Measurements from ENCODE around the gene ILK. TPM values are rescaled to one million over a fixed set of nuclear protein-coding genes. Genes with fewer than 3 reads are reported as not detected.

Gene ILK
- total RNA-seq, 2 experiments from 2014 or later = 64.8 to 80.3 TPM

DNA sequence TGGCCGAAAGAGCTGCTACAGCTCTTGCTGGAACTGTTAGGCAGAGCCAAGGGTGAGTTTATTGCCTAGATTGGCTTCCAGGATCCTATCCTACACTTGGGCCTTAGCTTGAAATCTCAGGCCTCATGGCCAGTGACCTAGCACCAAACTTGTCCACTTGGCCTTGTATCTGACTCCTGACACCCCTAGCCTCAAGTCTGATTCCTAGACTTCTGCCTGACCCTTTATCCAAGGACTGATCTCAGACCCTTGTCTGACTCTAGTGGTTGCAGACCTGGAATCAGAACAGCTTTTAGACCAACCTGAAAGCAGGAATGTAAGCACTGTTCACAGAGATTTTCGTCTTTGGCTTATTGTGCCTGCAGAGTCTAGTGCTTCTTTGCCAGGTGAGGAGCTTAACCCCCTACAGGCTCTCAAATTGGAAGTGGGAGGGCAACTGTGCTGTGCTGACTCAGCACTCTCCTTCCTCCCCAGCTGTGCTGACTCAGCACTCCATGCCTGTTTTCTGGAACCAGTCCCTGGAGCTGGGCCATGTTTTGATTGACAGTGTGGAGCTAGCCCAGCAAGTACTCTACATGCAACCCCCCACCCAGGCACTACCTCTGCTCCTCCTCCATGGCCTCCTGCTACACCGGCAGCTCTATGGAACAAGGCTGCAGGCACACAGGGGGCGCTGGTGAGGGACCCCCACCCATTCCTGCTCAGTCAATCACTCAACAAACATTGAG lies 35.2 kb upstream of the ILK start:
- no peak for DNase-seq (ENCODE audit: low spot score)
- no peak for TF ChIP-seq EZH2phosphoT487 (IDR thresholded peaks at IDR 0.05; ENCODE audit: borderline replicate concordance, low read depth, low read length)
- TF ChIP-seq, protein P1, sequence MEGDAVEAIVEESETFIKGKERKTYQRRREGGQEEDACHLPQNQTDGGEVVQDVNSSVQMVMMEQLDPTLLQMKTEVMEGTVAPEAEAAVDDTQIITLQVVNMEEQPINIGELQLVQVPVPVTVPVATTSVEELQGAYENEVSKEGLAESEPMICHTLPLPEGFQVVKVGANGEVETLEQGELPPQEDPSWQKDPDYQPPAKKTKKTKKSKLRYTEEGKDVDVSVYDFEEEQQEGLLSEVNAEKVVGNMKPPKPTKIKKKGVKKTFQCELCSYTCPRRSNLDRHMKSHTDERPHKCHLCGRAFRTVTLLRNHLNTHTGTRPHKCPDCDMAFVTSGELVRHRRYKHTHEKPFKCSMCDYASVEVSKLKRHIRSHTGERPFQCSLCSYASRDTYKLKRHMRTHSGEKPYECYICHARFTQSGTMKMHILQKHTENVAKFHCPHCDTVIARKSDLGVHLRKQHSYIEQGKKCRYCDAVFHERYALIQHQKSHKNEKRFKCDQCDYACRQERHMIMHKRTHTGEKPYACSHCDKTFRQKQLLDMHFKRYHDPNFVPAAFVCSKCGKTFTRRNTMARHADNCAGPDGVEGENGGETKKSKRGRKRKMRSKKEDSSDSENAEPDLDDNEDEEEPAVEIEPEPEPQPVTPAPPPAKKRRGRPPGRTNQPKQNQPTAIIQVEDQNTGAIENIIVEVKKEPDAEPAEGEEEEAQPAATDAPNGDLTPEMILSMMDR (conservative IDR thresholded peaks at IDR 0.05; ENCODE audit: low read length) = peak; percentile 43; the same call in 1 of the 2 replicates

DNA sequence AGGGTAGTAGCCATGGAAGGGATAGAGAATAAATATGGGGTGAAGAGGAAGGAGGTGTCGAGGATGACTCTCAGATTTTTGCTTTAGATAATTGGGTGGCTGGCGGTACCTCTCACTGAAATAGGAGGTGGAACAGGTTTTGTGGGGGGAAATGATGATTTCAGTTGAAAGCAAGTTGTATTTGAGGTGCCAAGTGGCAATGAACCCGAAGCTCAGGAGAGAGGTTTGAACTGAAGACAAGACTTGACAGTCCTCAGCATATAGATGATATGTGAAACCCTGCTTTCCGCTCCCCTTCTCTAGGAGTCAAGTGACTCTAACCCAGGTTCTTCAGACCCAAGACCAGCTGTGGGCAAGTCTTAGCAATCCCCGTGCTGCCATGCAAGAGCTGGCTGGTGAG lies 33.9 kb upstream of the ILK start:
- no peaks in the 10 kb centered on the region for H3K36me3 ChIP-seq (ENCODE audit: insufficient read depth, low read length)
- H3K4me3 ChIP-seq (ENCODE audit: low read depth, low read length, poor library complexity, severe bottlenecking) = no peak overlapping the region
- H3K4me1 ChIP-seq (ENCODE audit: insufficient read depth, low read length, poor library complexity, severe bottlenecking) = no peaks in the 10 kb centered on the region
- TF ChIP-seq EZH2phosphoT487 (IDR thresholded peaks at IDR 0.05; ENCODE audit: borderline replicate concordance, low read depth, low read length) = no peak
- TF ChIP-seq, protein P1 (conservative IDR thresholded peaks at IDR 0.05; ENCODE audit: low read length) = no peak
- no peaks in the 10 kb centered on the region for H4K20me1 ChIP-seq (ENCODE audit: insufficient read depth, low read length)
- no peaks in the 10 kb centered on the region for H3K9me3 ChIP-seq (ENCODE audit: low read length)
- H2AFZ ChIP-seq (ENCODE audit: low read length) = no peak overlapping the region
- CTCF ChIA-PET (ENCODE audit: unreplicated experiment) = no interaction called here
- no peak overlapping the region for H3K4me2 ChIP-seq (ENCODE audit: low read length)
- intact Hi-C loops (cut with micrococcal nuclease; ENCODE audit: unreplicated experiment) = no loop called here
- no peak for DNase-seq (ENCODE audit: low spot score)
- no TSS peak for BruUV-seq (replicated peaks)
- H3K27ac ChIP-seq (ENCODE audit: low read depth, low read length, poor library complexity, severe bottlenecking) = no peak overlapping the region
- H3K9me2 ChIP-seq (ENCODE audit: insufficient read depth, low read length) = no peaks in the 10 kb centered on the region
- POLR2A ChIA-PET = interaction anchor here (0.7 to 0.8 kb wide), 2 partner anchors 9 to 102 kb away, joined by 3 to 9 read pairs; no protein-coding TSS in a partner anchor
- no peaks in the 10 kb centered on the region for H3K79me2 ChIP-seq (ENCODE audit: insufficient read depth, low read depth, low read length)

More for the DNA sequence above, 35.2 kb upstream of the ILK start:
- Histone ChIP-seq H3K27ac (ENCODE audit: low read depth, low read length, poor library complexity, severe bottlenecking) (no peak overlapping the region), H4K20me1 (ENCODE audit: insufficient read depth, low read length) (no peaks in the 10 kb centered on the region), H3K79me2 (ENCODE audit: insufficient read depth, low read depth, low read length) (no peaks in the 10 kb centered on the region), H3K4me1 (ENCODE audit: insufficient read depth, low read length, poor library complexity, severe bottlenecking) (no peaks in the 10 kb centered on the region), H2AFZ (ENCODE audit: low read length) (no peak overlapping the region), H3K9me2 (ENCODE audit: insufficient read depth, low read length) (no peaks in the 10 kb centered on the region), H3K4me3 (ENCODE audit: low read depth, low read length, poor library complexity, severe bottlenecking) (no peak overlapping the region), H3K4me2 (ENCODE audit: low read length) (no peak overlapping the region), H3K9me3 (ENCODE audit: low read length) (no peaks in the 10 kb centered on the region), H3K36me3 (ENCODE audit: insufficient read depth, low read length) (no peaks in the 10 kb centered on the region)
- no TSS peak for BruUV-seq (replicated peaks)
- CTCF ChIA-PET (ENCODE audit: unreplicated experiment) = no interaction called here
- intact Hi-C loops (cut with micrococcal nuclease; ENCODE audit: unreplicated experiment) = no loop called here
- POLR2A ChIA-PET = interaction anchor here (0.9 to 1.2 kb wide), 3 partner anchors 10 to 265 kb away, joined by 3 to 4 read pairs (median 3); no protein-coding TSS in a partner anchor
